DMS79 (cell line): Measurements from ENCODE around the gene DDX31.
A peak's percentile ranks its signal among the peaks of the same experiment; 100 is the strongest.
"Not testable (repeated sequence)": the region's sequence is repeated elsewhere in the genome, so short reads cannot be mapped to it uniquely, and the experiment has no call there.

Source experiments
- DNase-seq: peaks from one replicate; lab custom pipeline; 2025; lab: John Stamatoyannopoulos, UW

The DDX31 gene

DNA sequence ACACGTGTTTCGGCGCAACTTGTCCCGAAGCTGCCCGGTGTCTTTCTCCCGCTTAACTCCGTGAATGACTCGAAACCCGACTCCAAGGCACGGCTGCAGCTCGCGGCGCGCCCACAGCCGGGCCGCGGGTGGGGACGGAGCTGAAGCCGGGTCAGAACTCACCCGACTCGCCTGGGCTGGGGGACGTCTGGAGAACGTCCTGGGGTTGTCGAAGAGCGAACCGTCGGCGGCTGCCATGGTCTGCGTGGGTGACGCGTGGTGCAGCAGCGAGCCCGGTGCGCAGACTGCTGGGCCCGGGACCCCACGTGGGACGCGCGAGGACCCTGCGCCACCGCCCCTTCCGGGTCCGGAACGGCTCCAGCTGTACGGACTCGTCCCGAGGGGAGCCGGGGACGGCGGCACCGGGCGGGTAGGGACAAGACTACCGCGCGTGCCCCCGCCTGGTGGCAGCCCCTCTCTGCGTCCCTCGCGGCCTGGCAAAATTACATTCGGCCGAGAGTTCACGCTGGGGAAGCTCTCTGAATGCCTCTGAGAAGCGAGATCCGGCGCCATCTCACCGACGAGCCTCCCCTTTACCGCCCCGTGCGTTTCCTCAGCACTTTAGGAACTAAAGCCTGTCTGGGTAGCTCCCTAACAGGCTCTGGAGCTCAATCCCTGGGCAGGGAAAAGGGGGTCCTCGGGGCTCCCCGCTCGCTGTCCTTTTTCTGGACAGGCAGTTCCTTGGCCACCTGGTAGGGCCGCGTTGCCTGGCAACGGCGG lies at the start of gene DDX31:
TSS of gene DDX31 (minus strand) at position 286 of the 759 bp plus-strand sequence. CDS start at position 237, 49 bp downstream.
- peak; percentile 48 for DNase-seq

DNA sequence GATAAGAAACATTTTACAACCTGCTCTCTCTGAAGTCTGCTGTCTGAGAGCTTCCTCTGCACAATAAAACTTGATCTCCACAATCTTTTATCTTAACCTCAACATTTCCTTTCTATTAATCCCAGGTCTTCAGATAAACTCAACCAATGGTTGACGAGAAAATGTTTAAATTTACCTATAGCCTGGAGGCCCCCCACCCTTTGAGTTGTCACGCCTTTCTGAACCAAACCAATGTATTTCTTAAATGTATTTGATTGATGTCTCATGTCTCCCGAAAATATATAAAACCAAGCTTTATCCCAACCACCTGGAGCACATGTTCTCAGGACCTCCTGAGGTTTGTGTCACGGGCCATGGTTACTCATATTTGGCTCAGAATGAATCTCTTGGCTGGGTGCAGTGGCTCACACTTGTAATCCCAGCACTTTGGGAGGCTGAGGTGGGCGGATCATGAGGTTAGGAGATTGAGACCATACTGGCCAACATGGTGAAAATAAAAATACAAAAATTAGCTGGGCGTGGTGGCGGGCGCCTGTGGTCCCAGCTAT lies 48.7 kb upstream of the DDX31 start:
- not testable (repeated sequence) for DNase-seq

DNA sequence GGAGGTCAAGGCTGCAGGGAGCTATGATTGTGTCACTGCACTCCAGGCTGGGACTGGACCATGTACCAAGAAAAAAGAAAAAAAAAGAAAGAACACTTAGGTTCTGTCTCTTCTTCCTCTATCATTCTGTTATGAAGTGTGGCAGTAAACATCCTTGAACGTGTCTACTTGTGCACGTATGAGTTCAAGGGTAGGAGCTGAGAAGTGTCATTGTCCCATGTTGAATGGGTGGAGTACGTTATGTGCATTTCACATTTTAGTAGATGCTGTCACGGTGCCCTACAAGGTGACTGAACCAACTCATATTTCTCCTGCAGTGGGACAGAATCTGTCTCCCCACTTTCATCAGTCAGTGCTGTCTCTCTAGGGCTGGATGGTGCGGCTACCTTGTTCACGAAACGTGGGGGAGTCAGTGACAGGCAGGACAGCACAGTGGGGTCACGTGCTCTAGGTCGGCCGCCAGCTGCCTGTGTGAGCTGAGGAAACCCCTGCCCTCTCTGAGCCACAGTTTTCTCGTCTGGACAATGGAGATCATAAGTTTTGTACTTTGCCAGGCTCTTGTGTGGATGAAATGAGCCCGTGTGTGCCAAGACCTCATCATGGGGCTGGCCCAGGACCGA lies 47.7 kb upstream of the DDX31 start:
- no peak for DNase-seq

DNA sequence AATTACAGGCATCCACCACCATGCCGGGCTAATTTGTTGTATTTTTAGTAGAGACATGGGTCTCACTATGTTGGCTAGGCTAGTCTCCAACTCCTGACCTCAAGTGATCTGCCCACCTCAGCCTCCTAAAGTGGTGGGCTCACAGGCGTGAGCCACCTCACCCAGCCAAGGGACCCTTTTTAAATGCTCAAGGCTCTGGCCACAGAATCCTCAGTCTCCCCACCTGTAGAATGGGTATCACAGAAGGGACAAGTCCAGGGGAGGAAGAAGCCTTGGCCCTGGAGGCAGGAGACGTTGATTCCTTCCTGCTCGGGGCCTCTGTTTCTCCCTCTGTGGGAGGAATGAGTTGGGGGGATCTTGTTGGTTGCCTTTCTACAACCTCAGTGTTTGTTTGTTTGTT lies 46.2 kb upstream of the DDX31 start:
- DNase-seq, result no peak

DNA sequence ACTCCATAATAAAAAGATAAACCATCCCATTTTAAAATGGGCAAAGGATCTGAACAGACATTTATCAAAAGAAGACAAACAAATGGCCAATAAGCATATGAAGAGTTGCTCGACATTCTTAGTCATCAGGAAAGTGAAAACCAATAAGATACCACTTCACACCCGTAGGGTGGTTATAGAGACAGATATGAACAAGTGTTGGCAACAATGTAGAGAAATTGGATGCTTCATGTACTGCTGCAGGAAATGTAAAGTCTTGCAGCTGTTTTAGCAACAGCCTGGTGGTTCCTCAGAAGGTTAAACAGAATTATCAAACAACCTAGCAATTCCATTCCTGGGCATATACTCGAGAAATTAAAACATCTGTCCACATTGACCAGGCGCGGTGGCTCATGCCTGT lies 43.0 kb upstream of the DDX31 start:
- DNase-seq, result no peak

DNA sequence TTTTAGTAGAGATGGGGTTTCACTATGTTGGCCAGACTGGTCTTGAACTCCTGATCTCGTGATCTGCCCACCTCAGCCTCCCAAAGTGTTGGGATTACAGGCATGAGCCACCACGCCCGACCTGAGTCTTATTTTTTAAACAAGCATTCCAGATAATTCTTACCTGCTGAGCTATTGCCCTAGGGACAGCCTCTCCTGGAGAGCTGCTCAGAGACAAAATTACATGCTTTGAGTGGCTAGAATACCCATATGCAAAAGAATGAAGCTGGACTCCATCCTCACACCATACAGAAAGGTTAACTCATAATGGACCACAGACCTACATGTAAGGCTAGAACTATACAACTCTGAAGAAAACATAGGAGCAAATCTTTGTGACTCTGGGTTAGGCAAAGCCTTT lies 42.1 kb upstream of the DDX31 start:
- no peak for DNase-seq

DNA sequence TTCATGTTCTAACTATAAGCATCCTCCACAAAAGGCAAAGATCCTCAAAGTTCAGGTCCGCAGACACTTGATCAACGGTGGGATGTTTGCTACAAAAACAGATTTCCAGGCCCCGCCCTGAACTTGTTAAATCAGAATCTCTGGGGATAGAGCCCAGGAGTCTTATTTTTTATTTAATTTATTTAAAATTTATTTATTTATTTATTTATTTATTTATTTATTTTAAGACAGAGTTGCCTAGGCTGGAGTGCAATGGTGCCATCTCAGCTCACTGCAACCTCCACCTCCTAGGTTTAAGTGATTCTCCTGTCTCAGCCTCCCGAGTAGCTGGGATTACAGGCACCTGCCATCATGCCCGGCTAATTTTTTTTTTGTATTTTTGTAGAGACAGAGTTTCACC lies 41.4 kb upstream of the DDX31 start:
- DNase-seq, result not testable (repeated sequence)

DNA sequence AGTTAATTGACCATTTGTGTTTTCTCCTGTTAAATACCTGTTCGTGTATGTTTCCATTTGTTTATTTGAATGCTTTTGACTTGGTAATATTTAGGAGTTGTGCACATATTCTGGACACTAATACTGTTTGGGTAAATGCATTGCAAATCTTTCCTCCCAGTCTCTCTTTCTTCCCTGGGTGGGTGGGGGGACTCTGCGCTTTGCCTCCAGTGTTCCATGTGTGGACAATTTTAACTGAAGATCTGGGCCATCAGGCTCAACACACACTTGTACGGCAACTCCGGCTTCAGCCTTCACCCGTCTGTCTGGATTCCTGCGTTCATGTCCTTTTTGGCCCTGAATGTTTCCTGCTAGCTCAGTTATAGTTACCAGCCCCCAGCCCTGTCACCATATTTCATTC lies 40.5 kb upstream of the DDX31 start:
- no peak for DNase-seq

DNA sequence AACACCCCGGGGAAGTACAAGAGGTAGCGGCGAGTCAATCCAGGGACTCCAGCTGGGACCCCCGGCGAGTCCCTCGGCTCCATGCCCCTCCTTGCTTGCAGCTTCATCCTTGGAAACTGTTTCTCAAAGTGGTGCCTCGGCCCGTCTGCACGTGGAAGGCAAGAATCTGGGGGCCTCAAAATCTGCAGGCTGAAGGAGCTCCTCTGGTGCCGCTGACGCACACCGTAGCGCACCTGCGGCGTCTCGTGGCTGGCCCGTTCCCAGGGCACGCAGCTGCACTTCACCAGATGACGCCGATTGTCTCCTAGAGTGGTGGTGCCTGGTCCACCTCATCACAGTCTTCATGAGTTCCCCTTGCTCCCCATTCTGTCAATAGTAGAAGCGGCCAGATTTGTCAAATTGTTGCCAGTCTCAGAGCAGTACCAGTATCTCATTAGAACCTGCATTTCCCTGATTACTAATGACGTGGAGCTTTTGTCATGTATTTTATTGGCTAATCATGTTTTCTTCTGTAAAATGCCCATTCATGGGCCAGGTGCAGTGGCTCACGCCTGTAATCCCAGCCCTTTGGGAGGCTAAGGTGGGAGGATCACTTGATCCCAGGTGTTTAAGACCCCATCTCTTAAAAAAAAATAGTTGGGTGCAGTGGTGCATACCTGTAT lies 39.1 kb upstream of the DDX31 start:
- DNase-seq, result no peak

DNA sequence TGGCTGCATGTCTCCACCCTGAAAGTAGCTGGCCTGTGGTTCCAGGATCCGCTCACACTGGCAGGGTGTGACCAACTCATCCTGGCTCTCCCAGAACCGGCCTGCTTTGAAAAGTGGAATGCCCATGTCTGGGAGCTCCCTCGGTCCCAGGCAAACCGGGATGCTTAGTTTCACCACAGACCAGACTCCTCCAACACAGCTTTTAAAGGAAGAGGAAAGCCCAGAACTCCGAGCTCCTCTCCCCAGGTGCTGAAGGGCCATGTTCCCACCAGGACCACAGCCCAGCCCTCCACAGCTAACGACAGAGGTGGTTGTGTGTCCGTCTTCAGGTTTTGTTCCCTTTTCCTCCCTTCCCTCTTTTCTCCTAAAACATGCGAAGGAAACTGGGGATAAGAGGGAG lies 38.5 kb upstream of the DDX31 start:
- no peak for DNase-seq

DNA sequence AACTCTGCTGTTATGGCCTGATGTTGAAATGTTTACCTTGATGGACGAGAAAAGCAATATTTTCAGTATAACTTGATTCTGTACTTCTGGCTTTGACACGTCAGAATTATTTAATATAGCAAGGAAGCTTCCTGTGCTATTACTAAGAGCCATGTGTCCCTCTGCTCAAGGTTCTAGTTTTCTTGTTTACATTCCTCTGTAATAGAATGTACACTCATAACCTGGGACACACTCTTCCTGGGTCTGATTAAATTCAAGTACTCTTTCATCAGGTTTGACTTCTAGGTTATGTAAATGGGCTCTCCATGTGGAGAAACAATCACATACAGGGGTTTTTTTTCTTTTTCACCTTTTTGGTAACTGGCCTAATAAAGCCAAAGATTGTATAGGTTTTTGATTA lies 33.6 kb upstream of the DDX31 start:
- no peak for DNase-seq

DNA sequence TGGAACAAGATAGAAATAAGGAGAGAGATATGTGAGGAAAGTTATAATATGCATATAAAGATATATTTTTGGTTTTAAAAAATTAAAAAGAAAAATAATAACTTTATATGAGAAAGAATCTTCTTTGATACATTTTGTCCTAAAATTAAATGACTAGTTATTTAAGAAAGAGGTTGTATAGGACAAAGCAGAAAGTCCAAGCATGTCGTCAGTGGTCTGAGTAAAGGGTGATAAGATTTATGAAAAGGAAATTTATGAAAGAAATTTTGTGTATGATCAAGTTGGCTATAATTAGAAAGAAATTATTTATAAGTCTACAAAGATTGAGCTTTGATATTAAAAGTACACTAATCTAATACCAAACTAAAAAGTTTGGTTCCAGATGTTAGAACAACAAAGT lies 32.5 kb upstream of the DDX31 start:
- DNase-seq, result no peak

DNA sequence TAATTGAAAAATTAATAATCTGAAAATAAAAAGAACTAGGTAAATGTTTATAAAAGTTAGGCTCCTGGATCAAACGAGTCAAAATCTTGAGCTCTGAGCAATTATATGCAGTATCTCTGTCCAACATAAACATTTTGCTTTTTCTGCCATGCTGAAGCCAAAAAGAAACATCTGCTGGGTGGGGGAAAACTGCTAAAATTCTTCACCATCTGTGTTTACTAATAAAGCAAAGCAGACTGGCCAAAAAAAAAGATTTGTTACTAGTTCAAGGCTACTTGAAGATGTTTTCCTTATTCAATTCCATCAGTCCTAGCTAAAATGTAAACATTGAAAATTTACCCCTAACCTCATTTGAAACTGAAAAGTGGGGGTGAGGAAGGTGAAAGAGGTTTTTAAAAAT lies 30.2 kb upstream of the DDX31 start:
- no peak for DNase-seq

DNA sequence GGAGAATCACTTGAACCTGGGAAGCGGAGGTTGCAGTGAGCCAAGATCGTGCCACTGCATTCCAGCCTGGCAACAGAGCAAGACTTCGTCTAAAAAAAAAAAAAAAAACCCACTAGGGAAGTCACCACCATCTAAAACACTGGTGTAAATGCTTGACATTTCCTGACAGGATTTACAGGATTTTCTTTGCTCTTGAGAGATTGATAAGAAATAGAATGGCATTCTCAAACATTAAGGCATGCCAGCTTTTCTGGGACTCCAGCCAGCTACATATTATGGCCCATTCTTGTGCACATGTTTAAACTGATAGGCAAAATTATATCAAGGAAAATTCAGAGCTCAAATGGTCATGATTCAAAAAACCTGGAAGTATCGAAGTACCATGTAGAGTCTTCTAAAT lies 29.2 kb upstream of the DDX31 start:
- DNase-seq, result no peak

DNA sequence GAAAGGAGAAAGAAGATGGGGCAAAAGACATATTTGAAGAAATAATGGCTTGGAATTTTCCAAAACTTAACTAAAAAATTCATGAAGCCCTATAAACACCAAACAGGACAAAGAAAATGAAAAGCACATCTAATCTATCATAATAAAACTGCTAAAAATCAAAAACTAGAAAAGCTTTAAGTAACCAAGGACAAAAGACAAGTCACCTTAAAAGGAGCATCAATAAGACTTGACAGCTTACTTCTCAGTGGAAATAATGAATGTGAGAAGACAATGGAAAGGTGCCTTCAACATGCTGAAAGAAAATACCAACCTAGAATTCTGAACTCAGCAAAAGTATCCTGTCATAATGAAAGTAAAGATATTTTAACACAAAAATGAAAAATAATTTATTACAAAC lies 27.4 kb upstream of the DDX31 start:
- no peak for DNase-seq

DNA sequence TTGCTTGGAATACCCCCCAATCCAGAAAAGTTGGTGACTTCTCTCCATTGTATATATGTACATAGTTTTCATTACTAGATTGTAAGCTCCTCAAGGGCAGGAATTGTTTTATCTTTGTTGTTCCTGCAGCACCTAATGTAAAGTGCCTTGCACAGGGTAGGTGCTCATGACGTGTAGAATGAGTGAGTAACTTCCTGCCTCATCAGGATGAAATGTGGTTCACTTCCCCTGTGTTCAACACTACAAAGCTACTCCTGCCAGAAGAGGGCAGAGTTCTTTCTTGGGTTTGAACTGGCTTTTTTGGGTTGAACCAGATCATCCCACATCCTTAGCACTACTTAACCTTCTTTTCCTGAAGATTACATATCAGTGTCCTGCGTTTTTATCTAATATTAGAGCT lies 24.4 kb upstream of the DDX31 start:
- DNase-seq, result no peak

DNA sequence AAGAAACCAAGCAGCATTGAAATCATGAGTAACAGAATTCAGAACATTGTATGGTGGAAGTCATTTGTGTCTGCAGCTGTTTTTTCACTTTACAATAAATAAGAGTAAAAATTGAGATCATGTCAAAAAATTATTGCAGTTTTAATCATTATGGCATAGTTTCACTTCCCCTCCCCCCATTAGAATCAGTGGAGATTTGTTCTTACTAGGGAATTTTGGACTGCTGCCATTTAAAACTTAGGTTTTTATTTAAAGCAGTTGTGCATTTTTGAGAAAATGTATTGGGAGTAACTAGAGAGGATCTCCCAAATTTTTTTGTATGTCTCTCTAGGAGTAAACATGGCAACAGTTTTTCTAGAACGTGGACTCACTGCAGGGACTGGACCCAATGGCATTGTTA lies 20.9 kb upstream of the DDX31 start:
- DNase-seq, result no peak

DNA sequence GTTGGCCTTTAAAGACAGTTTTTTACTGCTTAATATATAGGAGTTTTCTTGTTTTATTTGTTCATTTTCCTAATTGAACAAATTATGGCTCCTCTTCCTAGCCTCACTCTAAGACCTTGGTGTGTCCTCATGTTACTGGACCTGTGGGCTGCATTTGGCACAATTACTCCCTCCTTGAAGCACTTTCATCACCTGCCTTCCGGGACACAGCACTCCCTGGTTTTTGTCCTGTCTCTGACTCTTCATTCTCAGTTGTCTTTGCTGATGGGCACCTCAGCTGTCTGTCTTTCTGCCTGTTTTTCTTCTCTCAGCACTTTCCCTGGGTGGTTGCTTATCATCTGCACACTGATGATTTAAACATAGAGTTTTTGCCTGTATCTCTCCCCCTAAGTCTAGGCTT lies 14.1 kb upstream of the DDX31 start:
- no peak for DNase-seq

DNA sequence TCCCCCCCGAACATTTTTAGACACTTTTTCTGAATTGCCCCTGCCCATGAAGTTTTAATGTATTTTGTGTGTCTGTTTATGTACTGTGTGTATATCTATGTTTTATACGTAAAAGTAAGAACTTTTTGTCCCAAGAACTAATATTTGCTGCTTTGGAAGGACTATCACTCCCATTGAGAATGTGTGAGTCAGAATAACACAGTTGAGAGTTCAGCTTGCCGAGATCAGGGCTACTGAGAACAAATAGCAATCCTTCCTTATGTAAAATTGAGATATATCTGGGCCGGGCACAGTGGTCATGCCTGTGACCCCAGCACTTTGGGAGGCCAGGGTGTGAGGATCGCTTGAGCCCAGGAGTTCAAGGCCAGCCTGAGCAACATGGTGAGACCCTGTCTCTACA lies 11.8 kb upstream of the DDX31 start:
- DNase-seq, result no peak

DNA sequence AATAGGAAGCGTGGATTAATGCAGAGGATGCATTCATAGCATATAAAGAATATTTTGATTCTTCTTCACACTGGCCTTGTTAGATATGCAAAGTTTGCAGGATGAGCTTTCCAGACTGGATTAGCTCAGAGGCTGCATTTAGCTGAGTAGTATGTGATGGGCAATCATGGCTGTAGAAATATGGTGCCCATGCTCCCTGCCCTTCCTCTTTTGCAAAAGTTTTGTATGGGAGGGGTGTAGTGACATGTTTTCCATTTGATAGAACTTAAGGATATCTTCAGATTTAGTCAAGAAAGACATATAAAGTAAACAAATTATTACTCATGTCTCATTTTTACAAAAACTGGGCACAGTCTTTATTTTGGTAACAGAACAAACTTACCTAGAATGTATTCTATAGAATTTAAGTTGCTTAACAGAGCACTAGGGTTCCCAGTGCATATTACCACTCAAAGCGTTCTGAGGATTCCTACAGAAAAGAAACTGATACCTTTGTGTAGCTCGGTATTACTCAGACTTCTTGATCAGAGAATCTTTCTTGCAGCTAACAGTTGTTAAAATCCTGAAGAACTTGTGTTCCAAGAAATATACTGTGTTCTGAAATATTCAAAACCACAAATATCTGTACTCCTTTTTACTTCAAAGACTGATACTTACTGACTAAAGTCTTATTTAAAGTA lies 10.3 kb upstream of the DDX31 start:
- no peak for DNase-seq

DNA sequence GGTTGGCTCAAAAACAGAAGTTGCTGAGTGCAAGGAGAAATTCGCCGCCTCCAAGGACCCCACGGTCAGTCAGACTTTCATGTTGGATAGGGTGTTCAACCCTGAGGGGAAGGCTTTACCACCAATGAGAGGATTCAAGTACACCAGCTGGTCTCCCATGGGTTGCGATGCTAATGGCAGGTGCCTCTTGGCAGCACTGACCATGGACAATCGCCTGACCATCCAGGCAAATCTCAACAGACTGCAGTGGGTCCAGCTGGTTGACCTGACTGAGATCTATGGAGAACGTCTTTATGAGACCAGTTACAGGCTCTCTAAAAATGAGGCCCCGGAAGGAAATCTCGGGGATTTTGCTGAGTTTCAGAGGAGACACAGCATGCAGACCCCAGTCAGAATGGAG lies 8.2 kb upstream of the DDX31 start:
- DNase-seq, result no peak

DNA sequence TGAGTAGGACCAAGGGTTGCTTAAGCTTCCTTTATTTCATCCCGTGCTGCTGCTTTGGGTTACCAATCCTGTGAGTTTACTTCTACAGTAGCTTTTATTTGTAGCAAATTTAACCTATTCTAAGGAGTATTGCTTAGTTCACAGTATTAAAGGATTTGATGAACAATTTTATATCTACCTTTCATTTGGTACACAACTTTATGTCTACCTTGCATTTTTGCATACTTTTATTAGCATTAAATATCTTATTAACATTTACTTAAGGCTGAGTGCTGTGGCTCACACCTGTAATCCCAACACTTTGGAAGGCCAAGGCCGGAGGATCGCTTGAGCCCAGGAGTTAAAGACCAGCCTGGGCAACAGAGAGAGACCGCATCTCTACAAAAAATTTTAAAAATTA lies 4.7 kb upstream of the DDX31 start:
- DNase-seq, result no peak

DNA sequence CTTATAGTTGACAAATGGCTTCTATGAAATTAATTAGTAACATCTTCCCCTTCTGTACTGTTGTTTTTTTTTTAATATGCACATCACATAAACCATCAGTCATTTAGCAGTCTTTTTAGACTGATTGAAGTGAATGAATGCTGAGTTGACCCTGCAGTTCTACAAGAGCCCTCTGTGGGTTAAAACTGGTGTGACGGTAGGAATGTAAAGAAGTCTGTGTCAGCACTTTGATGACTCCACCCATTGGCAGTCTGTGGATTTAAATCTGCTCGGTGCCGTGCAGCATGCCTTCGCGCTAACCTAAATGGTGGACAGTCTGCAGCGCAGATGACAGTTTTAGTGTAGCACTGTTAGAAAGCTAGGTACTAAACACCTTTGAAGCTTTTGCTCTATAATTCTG lies 3.6 kb upstream of the DDX31 start:
- DNase-seq, result no peak
